BJ (cell line): Measurements from ENCODE around the gene EPB41L1. TPM values are rescaled to one million over a fixed set of nuclear protein-coding genes. Genes with fewer than 3 reads are reported as not detected.

Experiments used
- CTCF ChIA-PET: fragments of 350-600 bp; formaldehyde crosslinking; extraction: SDS; loops from one replicate; lab custom pipeline; 2021; ENCODE audit warnings: antibody characterized with exemption, inconsistent platforms; lab: Yijun Ruan, JAX
- POLR2A ChIA-PET: fragments of 300-600 bp; sonication (Branson Sonifier 250); formaldehyde crosslinking; extraction: SDS; loops from one replicate; lab custom pipeline; 2021; ENCODE audit warnings: antibody characterized with exemption; lab: Charles Lee
- DNase-seq: peaks from one replicate; pipeline ENCODE4 v3.0.0-alpha.2; 2011; ENCODE audit warnings: low read depth
- H3K27me3 ChIP-seq: 2 replicates; pipeline ENCODE4 v1.6.0; 2011; ENCODE audit warnings: low read length; ENCODE audit not compliant: control insufficient read depth, insufficient read depth
- H3K36me3 ChIP-seq: 2 replicates; pipeline ENCODE4 v1.5.1; 2011; ENCODE audit warnings: low read length; ENCODE audit not compliant: control insufficient read depth, insufficient read depth
- H3K4me3 ChIP-seq: 2 replicates; pipeline ENCODE4 v1.5.1; 2011; ENCODE audit warnings: low read depth, mild to moderate bottlenecking, control low read depth, low read length
- polyA plus RNA-seq: library from polyadenylated mRNA; depleted of rRNA; stranded (reverse); fragments of >200 nt; gene quantifications from 2 replicates; pipeline ENCODE4 v1.2.3, GENCODE V29; 2011
- TF ChIP-seq, protein P1 (sequence below): IDR thresholded peaks from 2 replicates; pipeline ENCODE4 v1.5.1; 2011; ENCODE audit warnings: low read depth, mild to moderate bottlenecking, control low read depth, inconsistent platforms, low read length, moderate library complexity; ENCODE audit not compliant: insufficient read depth

Gene EPB41L1
- polyA plus RNA-seq, 1 experiment = 20.2 TPM

DNA sequence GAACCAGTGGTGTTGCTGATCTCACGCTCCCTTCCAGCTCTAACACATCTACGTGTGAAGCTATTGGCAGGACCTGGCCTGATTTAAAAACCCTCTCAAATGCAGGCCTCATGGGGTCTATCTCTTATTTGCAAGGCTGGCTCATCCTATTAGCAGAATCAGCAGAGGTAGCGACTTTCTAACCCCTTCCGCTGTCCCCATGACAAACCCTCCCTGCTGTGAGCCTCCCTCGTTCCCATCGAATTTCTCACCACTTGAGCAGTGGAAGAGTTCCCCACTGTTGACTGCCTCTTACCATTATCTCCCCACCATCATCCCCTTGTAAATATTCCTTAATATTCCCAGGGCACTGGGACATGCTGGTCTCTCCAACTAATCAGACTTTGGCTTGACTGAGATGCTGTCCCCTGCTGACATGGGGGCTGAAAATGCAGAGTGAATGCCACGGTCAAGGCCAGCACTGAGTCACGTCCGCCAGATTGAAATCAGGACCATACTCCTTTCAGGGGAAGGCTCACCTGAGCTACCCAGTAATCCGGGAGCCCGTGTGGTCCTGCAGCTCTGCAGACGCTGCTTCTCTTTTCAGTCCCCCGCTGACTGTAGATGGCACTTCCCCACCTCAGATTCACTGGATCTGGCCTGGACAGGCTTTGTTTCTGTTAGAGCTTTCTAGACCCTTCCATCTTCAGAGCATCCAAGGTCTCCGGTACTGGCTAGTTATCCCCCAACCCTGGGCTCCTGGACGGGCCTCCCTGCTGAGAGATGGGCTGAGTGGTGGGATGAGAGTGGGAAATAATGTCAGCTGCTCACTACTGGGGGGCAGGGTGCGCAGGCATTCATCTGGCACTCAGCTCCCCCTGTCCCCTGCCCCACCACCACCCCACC is 104.9 kb downstream of the EPB41L1 start:
- Histone ChIP-seq H3K27me3 (no peaks in the 10 kb centered on the region; the same call in 1 of the 2 replicates), H3K36me3 (peaks cover 8% of the 10 kb centered on the region), H3K4me3 (no peak overlapping the region)
- TF ChIP-seq, protein P1, sequence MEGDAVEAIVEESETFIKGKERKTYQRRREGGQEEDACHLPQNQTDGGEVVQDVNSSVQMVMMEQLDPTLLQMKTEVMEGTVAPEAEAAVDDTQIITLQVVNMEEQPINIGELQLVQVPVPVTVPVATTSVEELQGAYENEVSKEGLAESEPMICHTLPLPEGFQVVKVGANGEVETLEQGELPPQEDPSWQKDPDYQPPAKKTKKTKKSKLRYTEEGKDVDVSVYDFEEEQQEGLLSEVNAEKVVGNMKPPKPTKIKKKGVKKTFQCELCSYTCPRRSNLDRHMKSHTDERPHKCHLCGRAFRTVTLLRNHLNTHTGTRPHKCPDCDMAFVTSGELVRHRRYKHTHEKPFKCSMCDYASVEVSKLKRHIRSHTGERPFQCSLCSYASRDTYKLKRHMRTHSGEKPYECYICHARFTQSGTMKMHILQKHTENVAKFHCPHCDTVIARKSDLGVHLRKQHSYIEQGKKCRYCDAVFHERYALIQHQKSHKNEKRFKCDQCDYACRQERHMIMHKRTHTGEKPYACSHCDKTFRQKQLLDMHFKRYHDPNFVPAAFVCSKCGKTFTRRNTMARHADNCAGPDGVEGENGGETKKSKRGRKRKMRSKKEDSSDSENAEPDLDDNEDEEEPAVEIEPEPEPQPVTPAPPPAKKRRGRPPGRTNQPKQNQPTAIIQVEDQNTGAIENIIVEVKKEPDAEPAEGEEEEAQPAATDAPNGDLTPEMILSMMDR = no peak
- no peak for DNase-seq
- CTCF ChIA-PET = interaction anchor here (0.6 kb wide), 2 partner anchors 31 to 901 kb away, joined by 3 to 5 read pairs; no protein-coding TSS in a partner anchor
- POLR2A ChIA-PET = no interaction called here

DNA sequence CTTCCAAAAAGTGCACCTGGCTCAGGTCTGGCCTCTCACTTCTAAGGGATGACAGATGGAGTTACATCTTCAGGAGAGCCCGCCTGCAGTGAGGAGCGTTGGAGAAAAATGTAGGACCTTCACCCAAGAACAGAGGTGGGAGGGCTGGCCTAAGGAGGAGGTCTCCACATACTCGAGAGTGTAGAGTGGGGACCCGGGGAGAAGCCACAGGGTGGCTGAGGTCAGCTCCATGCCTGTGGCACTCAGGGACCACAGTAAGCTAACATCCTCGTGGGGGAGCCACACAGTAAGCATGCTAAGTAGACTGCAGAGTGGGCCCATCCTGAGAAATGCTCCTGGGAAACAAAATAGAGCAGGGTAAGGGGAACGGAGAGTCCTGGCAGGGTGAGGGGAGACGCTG is 105.8 kb downstream of the EPB41L1 start:
- DNase-seq = no peak
- POLR2A ChIA-PET = no interaction called here
- H3K36me3 ChIP-seq = peaks cover 8% of the 10 kb centered on the region
- CTCF ChIA-PET = no interaction called here
- H3K27me3 ChIP-seq = no peaks in the 10 kb centered on the region; the same call in 1 of the 2 replicates
- no peak overlapping the region for H3K4me3 ChIP-seq
- TF ChIP-seq, protein P1 = no peak

DNA sequence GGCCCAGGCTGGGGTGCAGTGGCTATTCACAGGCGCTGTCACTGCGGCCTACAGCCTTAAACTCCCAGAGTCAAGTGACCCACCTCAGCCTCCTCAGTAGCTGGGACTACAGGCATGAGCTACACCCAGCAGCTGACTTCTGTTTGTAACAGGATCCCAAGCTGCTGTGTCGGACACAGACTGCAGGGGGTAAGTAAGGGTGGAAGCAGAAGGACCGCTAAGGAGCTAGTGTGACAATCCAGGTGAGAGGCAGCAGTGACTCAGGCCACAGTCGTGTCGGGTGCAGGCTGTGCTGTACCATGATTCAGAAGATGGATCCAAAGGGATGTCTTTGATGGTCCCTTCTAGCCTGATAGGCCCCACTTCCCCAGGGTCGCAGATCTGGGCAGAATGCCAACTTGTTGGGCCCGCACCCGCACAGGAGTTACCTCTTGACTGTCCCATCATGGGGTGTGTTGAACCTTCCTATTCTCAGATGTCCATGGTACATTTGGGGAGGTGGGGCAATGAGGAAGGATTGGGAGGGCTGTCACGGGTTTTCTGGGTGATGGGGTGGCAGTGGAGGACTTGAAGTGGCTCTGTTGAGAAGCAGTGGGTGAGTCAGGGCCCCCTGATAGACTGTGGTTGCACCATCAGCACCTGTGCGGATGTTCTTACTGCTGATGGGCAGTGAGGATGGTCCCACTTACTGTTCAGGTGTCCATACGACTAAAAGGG is 107.0 kb downstream of the EPB41L1 start:
- Histone ChIP-seq H3K4me3 (no peak overlapping the region), H3K36me3 (peaks cover 3% of the 10 kb centered on the region), H3K27me3 (no peaks in the 10 kb centered on the region; the same call in 1 of the 2 replicates)
- ChIA-PET POLR2A (no interaction called here), CTCF (no interaction called here)
- TF ChIP-seq, protein P1 = no peak
- no peak for DNase-seq

DNA sequence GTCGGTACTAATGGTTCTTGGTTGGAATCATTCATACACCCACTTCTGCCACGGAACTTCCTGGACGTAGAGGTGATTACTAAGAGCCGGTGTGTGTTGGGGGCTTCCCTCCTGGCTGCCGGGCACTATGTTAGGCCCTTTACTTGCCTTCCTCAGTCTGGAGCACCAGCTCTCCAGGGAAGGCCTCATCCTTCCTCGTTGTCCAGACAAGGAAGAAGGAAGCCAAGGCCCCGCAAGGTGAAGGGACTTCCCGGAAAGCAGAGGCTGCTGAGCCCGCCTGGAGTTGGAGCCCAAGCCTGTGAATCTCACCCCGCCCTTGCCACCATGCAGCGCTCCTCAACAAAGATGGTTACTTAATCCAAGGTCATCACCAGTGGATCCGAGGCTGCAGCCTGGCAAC is 107.9 kb downstream of the EPB41L1 start:
- Histone ChIP-seq H3K36me3 (no peaks in the 10 kb centered on the region), H3K27me3 (peaks cover 2% of the 10 kb centered on the region), H3K4me3 (no peak overlapping the region)
- CTCF ChIA-PET = no interaction called here
- TF ChIP-seq, protein P1 = no peak
- DNase-seq = no peak
- POLR2A ChIA-PET = no interaction called here
